COR-L47 (cell line): ENCODE measurements around the gene PDE6H.

Source experiments
- DNase-seq: peaks from one replicate; lab custom pipeline; 2025; lab: John Stamatoyannopoulos, UW

Gene PDE6H

DNA sequence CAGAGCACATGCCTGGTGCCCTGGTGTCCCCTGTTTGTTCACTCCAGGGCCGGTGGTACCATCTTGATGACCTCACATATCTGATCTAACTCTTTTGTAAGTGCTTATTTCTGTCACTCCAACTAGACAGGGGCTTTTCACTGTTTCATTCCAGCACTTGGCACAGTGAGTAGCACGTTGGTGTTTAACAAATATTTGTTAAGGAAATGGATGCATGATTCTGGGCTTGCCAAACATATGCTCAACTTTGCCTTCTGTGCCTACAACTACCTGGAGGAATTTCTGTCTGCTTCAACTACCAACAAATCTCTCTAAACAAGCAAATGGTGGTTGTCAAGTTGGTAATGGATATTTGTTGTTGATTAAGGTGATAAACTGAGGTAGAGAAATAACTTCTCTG, 31.6 kb downstream of the PDE6H start:
- no peak for DNase-seq

GRCh38 chr12:15005064-15005463, 32.2 kb downstream of the PDE6H start:
- no peak for DNase-seq

- DNase-seq, result no peak
Measured at GRCh38 chr12:15007551-15007950, 34.7 kb downstream of the PDE6H start.

GRCh38 chr12:15011162-15011561, 38.3 kb downstream of the PDE6H start:
- no peak for DNase-seq

GRCh38 chr12:15013634-15014179, 40.9 kb downstream of the PDE6H start:
- no peak for DNase-seq

DNA sequence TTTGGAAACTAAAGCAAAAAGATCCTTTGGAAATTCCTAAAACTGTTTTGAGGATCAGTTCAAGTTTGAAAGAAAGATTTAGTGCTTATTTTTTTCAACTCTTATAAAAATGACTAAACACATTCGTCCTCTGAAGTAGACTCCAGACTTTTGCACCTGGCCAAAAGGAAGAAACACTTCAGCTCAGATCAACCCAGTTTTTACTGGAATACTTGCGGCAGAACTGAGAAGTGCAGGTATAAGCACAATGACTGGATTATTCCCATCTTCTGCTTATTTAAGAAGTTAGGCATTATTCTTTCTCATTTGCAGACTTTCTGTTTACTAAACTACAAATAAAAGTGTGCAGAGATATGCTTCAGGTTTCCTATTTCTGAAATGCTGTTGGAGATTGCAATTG, 41.9 kb downstream of the PDE6H start:
- no peak for DNase-seq

- DNase-seq, result no peak
Measured at GRCh38 chr12:15015121-15015520, 42.3 kb downstream of the PDE6H start.

DNA sequence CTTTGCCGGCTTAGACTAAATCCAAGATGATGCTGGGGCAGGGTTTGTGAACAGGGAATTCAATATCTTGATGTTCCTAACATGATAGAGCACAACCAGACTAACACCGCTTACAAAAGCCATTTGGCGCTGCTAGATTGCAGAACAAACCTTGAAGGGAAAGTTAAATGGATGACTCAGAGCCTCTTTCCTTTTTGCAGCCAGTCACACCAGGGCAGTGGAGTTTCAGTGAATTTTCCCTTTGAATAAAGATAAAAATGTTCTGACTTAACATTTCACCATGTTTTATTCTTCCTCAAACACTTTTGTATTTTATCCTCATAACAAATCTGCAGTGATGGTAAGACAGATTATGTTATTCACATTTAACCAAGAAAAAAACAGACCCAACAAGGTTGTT, 47.3 kb downstream of the PDE6H start:
- no peak for DNase-seq
